Measurements from ENCODE around the gene TMEM150C.

The TMEM150C gene

DNA sequence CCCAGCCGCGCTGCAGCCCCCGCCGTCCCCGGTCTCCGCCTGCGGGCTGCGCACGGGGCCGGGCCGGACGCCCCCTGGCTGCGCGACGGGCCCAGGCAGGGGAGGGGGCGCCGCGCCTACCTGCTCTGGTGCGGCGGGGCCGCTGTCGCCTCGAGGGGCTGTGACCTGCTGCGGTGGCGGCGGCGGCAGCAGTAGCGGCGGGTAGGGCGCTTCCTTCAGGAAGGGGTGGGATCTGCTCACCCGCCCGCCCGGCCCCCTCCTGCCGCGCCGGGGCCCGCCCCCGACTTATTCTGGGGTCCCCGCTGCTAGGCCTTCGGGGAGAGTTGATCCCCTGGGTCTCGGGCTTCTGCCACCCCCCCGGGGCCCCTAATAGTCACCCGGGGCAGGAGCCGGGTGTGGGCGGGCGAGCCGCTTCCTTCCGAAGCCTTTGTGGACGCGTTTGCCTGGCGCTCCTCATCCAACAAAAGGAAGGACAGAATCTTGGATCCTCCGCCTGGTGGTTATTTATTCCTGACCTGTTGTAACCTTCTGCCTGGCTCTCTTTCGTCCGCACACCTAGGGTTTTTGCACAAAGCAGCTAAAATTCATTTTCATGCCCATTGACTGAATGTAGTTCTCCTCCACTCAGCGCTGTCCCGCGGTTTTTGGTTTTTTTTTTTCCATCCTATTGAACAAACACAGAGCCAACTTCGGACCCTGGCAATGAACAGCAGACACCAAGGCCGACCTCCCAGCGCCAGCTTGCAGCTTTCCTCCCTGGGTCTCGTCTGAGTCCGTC, at the start of gene TMEM150C:
Gene TMEM150C, minus strand, starts transcription at position 203 of the 778 bp plus-strand sequence. CDS start 57,331 bp downstream, outside the sequence.
- H3K4me3 ChIP-seq (ENCODE audit: low read length) = peak within 1 kb of the TSS; percentile 16; the same call in 1 of the 2 replicates
- TF ChIP-seq ZNF274 (IDR thresholded peaks at IDR 0.05; ENCODE audit: low read depth, low read length) = no peak

DNA sequence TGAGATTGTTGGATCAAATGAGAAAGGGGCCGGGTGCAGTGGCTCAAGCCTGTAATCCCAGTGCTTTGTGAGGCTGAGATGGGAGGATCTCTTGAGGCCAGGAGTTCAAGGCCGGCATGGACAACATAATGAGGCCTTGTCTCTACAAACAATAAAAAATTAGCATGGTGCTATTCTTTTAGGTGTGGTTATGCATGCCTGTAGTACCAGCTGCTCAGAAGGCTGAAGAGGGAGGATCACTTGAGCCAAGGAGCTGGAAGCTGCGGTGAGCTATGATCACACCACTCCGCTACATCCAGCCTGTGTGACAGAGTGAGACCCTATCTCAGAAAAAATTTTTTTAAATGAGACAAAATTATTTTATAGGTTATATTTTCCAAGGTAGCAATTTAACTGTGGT, 49.7 kb upstream of the TMEM150C start:
- no peak overlapping the region for H3K4me3 ChIP-seq (ENCODE audit: low read length)
- TF ChIP-seq ZNF274 (IDR thresholded peaks at IDR 0.05; ENCODE audit: low read depth, low read length) = no peak

DNA sequence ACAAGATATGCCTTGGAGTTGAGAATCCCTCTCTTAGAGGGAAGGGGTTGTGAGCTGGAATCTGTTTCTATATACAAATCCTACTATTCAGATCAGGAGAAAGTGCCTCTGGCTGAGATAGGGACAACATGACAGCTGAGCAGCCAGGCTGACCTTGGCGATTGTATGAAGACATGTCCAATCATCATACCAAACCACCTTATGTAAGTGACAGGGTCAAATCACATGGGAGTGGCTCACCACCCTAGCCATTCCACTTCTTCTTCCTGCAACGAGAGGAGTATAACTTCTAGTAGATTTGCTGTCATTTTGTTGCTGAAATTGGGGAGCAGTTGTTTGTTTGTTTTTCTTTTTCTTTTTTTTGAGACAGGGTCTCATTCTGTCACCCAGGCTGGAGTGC, 48.3 kb upstream of the TMEM150C start:
- H3K4me3 ChIP-seq (ENCODE audit: low read length) = no peak overlapping the region
- no peak for TF ChIP-seq ZNF274 (IDR thresholded peaks at IDR 0.05; ENCODE audit: low read depth, low read length)

DNA sequence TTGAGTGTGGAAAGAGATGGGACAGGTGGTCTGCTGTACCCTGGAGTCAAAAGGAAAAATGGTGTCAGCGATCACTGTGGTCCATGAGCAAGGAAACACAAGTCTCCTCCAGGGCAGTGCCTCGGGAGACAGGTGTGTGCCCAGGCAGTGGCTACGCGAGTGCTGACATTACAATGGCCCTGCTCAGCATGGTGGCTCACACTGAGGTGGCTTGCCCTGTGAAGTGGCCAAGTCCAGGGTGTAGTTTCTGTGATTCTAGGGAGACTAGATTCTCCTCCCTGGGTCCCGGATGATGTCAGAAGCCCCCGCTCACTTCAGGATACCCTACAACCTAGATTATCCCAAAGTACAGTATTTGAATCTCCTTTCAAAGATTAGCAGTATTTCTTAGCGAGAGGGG, 44.8 kb upstream of the TMEM150C start:
- H3K4me3 ChIP-seq (ENCODE audit: low read length) = no peak overlapping the region
- no peak for TF ChIP-seq ZNF274 (IDR thresholded peaks at IDR 0.05; ENCODE audit: low read depth, low read length)

DNA sequence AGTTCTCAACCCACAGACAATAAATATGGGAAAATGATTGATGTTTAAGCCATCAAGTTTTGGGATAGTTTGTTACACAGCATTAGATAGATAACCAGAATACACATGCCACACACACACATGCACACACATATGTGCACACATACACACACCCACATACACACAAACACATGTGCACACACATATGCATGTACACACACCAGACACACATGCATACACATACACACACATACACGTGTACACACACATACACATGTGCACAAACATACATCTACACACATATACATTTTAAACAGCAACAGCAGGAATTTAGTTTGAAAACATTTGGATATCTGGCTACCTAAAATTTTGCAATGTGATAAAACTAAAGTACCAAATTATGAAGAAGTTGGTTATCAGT, 42.7 kb upstream of the TMEM150C start:
- no peak overlapping the region for H3K4me3 ChIP-seq (ENCODE audit: low read length)
- TF ChIP-seq ZNF274 (IDR thresholded peaks at IDR 0.05; ENCODE audit: low read depth, low read length) = no peak

DNA sequence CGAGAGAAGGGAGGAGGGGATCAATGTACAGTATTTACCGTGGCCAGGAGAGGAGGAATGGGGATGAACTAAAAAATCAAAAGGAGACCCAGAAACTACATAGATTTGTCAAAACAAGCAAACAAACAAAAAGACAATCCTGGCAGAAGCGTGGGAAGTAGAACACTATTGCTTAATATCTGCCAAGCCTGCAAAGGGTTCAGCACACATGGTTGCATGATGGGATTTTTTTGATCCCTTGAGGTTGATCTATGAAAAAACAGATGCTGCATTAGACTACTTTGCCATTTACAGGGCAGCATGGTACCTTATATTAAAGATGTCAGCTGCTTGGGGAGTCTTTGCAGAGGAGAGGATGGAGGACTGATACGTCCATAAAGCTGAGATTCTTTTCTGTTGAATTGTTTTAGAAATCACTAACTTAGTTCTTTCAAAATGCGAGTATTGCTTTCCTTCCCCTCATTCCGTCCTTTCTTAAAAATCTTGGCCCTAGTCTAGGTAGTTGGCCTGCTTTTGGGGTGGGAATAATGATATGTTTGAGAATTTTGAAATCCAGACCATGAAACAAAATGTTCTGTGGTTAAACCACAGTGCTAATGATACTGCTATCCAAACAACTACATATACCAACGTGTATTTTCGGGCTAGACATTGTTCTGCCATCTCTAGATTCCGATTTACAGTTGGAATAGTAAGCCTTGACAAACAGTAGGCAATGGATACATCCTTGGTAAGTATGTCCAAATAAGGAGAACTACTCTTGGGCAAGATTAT, 39.6 kb upstream of the TMEM150C start:
- no peak overlapping the region for H3K4me3 ChIP-seq (ENCODE audit: low read length)
- TF ChIP-seq ZNF274 (IDR thresholded peaks at IDR 0.05; ENCODE audit: low read depth, low read length) = no peak

DNA sequence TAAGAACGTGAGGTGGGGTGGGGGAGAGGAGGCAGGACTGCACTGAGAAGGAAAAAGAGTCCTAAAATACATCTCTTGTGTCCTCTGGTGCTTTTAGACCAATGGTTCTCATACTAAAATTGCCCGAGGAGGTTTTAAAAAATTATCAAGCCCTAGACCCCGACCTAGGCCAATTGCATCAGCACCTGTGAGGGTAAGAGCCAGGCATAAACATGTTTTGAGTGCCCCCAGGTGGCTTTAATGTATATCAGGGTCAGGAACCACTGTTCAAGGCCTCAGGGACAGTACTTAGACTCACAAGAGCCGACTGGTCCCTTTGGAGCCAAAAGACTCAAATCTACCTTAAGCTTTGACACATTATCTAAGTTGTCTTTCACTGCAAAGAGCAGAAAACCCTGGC, 37.5 kb upstream of the TMEM150C start:
- H3K4me3 ChIP-seq (ENCODE audit: low read length) = no peak overlapping the region
- TF ChIP-seq ZNF274 (IDR thresholded peaks at IDR 0.05; ENCODE audit: low read depth, low read length) = no peak

DNA sequence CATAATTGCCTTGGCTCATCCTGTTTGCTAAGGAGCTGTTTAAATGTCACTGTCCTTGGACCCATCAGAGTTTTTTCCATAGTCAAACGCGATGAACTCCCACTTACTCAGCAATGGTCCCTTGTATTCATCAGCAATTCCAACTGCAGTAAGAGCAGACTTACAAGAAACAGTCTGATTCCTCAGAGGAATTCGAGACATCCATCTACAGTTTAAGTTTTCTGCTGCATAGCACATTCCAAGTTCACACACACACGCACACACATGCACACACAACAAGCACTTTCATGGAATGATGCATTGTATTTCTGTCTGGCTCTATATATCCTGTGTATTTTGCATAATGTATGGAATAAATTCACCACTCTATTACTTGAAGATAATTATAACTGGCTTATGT, 32.7 kb upstream of the TMEM150C start:
- no peak overlapping the region for H3K4me3 ChIP-seq (ENCODE audit: low read length)
- no peak for TF ChIP-seq ZNF274 (IDR thresholded peaks at IDR 0.05; ENCODE audit: low read depth, low read length)

DNA sequence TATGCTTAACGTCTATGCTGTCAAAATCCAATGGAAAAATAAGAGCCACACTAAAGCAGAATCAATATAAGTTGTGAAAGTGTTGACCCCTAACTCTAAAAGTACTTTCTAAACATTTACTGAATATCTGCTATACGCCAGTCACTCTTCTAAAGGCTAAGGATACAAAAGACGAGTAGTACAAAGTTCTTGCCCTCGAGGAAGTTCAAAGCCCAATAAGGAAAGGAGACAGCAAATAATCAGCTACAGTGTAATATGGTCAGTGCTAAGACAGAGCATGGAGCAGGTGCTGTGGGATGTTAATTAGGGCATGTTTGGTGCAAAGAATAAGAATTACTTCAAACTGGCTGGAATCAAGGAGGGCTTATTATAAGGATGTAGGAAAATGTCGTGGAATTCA, 31.6 kb upstream of the TMEM150C start:
- no peak overlapping the region for H3K4me3 ChIP-seq (ENCODE audit: low read length)
- no peak for TF ChIP-seq ZNF274 (IDR thresholded peaks at IDR 0.05; ENCODE audit: low read depth, low read length)

DNA sequence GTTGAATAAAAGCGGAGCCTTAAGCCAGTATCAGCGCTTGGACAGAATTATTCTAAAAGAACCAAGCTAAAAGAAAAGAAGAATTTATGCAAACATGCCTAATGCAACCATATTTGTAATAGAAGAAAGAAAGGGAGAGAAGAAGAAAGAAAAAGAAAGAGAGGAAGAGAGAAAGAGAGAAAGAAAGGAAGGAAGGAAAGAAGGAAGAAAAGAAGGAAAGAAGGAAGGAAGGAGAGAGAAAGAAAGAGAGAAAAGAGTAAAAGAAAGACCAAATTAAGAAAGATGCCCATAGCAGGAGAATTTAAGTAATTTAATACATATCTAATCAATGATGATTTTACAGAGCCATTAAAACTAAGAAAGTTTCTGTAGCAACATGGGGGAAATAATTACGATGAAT, 30.9 kb upstream of the TMEM150C start:
- no peak for TF ChIP-seq ZNF274 (IDR thresholded peaks at IDR 0.05; ENCODE audit: low read depth, low read length)
- H3K4me3 ChIP-seq (ENCODE audit: low read length) = no peak overlapping the region

DNA sequence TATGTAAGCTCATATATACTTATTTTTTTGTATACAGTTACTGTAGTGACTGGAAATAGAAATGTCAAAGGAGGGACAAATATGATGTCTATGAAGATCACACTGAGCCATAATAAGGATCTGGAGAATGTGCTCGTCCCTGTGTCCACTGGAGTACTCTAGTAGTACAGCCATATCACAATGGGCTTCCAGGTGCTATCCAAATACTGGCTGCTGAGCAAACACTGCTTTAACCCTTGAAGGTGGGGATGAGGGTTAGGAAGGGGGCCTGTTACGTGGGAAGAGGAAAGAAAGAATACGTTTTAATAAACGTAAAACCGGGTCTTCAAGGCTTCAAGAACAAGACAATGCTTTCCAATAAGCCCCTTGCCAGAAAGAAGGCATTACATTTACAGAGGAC, 29.8 kb upstream of the TMEM150C start:
- no peak overlapping the region for H3K4me3 ChIP-seq (ENCODE audit: low read length)
- no peak for TF ChIP-seq ZNF274 (IDR thresholded peaks at IDR 0.05; ENCODE audit: low read depth, low read length)

DNA sequence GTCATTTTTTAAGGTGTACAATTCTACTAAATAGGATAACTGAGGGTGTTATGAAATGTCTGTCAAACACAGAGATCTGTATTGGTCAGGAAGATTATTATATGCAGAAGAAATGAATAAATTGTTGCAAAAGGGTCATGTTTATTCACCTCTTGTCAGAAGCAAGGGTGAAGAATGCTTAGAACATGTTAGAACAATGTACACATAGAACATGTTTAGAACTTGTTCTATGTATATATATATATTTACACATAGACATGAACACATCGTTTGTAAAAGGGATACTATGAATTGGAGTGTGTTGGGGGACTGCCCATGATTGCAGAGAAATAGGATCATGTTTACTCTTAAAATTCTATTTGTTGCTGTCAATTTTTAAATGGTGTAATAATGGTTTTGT, 28.0 kb upstream of the TMEM150C start:
- H3K4me3 ChIP-seq (ENCODE audit: low read length) = no peak overlapping the region
- no peak for TF ChIP-seq ZNF274 (IDR thresholded peaks at IDR 0.05; ENCODE audit: low read depth, low read length)

DNA sequence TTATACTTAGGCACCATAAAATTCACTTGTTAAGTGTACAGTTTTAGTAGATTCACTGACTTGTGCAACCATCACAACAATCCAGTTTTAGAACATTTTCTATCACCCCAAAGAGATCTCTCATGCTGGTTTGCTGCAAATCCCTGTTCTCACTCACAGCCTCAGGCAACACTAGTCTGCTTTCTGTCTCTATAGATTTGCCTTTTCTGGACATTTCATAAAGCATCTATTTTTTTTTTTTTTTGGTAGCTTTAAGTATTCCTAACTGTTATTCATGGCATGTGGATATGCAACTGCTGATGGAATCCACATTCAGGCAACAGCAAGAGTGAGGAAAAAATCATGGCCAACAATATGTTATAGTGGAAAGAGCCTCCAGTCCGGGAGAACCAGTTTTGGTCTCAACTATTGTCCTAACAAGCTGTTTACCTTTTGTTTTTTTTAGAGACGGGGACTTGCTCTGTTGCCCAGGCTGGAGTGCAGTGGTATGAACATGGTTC, 27.0 kb upstream of the TMEM150C start:
- no peak overlapping the region for H3K4me3 ChIP-seq (ENCODE audit: low read length)
- TF ChIP-seq ZNF274 (IDR thresholded peaks at IDR 0.05; ENCODE audit: low read depth, low read length) = no peak

DNA sequence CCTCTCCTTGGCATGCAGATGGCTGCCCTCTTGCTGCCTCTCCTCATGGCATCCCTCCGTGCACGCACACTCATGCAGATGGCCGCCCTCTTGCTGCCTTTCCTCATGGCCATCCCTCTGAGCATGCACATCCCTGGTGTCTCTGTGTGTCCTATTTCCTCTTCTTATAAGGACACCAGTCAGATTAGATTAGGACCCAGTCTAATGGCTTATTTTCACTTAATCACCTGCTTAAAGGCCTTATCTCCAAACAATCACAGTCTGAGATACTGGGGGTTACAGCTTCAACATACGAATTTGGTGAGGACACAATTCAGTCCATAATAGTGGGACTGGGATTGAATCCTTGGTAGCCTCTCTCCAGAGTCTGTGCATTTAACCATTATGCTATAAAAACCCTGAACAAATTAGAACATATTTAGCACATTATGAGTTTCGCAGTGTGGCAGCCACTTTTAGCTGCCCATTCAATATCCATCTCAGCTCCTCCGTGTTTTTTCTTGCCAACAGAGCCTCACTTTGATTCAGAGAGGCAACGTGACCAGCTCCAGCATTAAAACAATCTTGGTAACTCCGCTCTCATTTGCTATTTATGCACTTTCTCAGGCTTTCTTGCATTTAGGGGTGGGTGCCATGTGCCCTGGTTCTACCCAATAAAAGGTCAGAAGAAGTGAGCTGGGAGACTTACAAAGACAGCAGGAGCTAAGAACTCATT, 26.2 kb upstream of the TMEM150C start:
- no peak overlapping the region for H3K4me3 ChIP-seq (ENCODE audit: low read length)
- no peak for TF ChIP-seq ZNF274 (IDR thresholded peaks at IDR 0.05; ENCODE audit: low read depth, low read length)
